ENCODE measurements around the gene NEURL2. TPM values are rescaled to one million over a fixed set of nuclear protein-coding genes. Genes with fewer than 3 reads are reported as not detected.
A peak's percentile ranks its signal among the peaks of the same experiment; 100 is the strongest.

NEURL2 gene
- total RNA-seq, 1 donor from 2014 or later = 7.4 TPM

- peaks cover 8% of the 10 kb centered on the region for H3K4me1 Mint-ChIP-seq (ENCODE audit: unreplicated experiment)
- no peak for DNase-seq (ENCODE audit: extremely low spot score, unreplicated experiment)
- peaks cover 28% of the 10 kb centered on the region for H3K36me3 Mint-ChIP-seq (ENCODE audit: unreplicated experiment)
- no peak overlapping the region for H3K27ac Mint-ChIP-seq (ENCODE audit: unreplicated experiment)
- no peaks in the 10 kb centered on the region for H3K27me3 Mint-ChIP-seq (ENCODE audit: unreplicated experiment)
- no peak for TF ChIP-seq CTCF (IDR thresholded peaks at IDR 0.05)
- H3K4me3 Mint-ChIP-seq (ENCODE audit: unreplicated experiment) = no peak overlapping the region
- H3K9me3 Mint-ChIP-seq (ENCODE audit: unreplicated experiment) = no peaks in the 10 kb centered on the region
Measured at GRCh38 chr20:45897289-45897688, 6.3 kb upstream of the NEURL2 start.

- Mint-ChIP-seq H3K4me1 (ENCODE audit: unreplicated experiment) (peaks cover 12% of the 10 kb centered on the region), H3K9me3 (ENCODE audit: unreplicated experiment) (no peaks in the 10 kb centered on the region), H3K27ac (ENCODE audit: unreplicated experiment) (no peak overlapping the region), H3K4me3 (ENCODE audit: unreplicated experiment) (no peak overlapping the region), H3K27me3 (ENCODE audit: unreplicated experiment) (no peaks in the 10 kb centered on the region), H3K36me3 (ENCODE audit: unreplicated experiment) (peaks cover 28% of the 10 kb centered on the region)
- no peak for DNase-seq (ENCODE audit: extremely low spot score, unreplicated experiment)
- no peak for TF ChIP-seq CTCF (IDR thresholded peaks at IDR 0.05)
Measured at GRCh38 chr20:45896641-45897161, 5.7 kb upstream of the NEURL2 start.

GRCh38 chr20:45894797-45895196 is 3.8 kb upstream of the NEURL2 start:
- Mint-ChIP-seq H3K4me1 (ENCODE audit: unreplicated experiment) (peaks cover 15% of the 10 kb centered on the region), H3K4me3 (ENCODE audit: unreplicated experiment) (no peak overlapping the region), H3K27ac (ENCODE audit: unreplicated experiment) (no peak overlapping the region), H3K36me3 (ENCODE audit: unreplicated experiment) (peaks cover 28% of the 10 kb centered on the region), H3K27me3 (ENCODE audit: unreplicated experiment) (no peaks in the 10 kb centered on the region), H3K9me3 (ENCODE audit: unreplicated experiment) (no peaks in the 10 kb centered on the region)
- TF ChIP-seq CTCF (IDR thresholded peaks at IDR 0.05) = no peak
- no peak for DNase-seq (ENCODE audit: extremely low spot score, unreplicated experiment)

- H3K9me3 Mint-ChIP-seq (ENCODE audit: unreplicated experiment) = no peaks in the 10 kb centered on the region
- H3K4me3 Mint-ChIP-seq (ENCODE audit: unreplicated experiment) = peak overlapping the region; percentile 14
- TF ChIP-seq CTCF (IDR thresholded peaks at IDR 0.05) = no peak
- no peak for DNase-seq (ENCODE audit: extremely low spot score, unreplicated experiment)
- peaks cover 24% of the 10 kb centered on the region for H3K36me3 Mint-ChIP-seq (ENCODE audit: unreplicated experiment)
- no peak overlapping the region for H3K27ac Mint-ChIP-seq (ENCODE audit: unreplicated experiment)
- H3K4me1 Mint-ChIP-seq (ENCODE audit: unreplicated experiment) = peaks cover 18% of the 10 kb centered on the region
- H3K27me3 Mint-ChIP-seq (ENCODE audit: unreplicated experiment) = no peaks in the 10 kb centered on the region
Measured at GRCh38 chr20:45893831-45894230, 2.8 kb upstream of the NEURL2 start.

GRCh38 chr20:45892828-45893500 is 2.0 kb upstream of the NEURL2 start:
- Mint-ChIP-seq H3K4me1 (ENCODE audit: unreplicated experiment) (peaks cover 18% of the 10 kb centered on the region), H3K27ac (ENCODE audit: unreplicated experiment) (no peak overlapping the region), H3K36me3 (ENCODE audit: unreplicated experiment) (peaks cover 21% of the 10 kb centered on the region), H3K4me3 (ENCODE audit: unreplicated experiment) (peak overlapping the region; percentile 88), H3K27me3 (ENCODE audit: unreplicated experiment) (no peaks in the 10 kb centered on the region), H3K9me3 (ENCODE audit: unreplicated experiment) (no peaks in the 10 kb centered on the region)
- TF ChIP-seq CTCF (IDR thresholded peaks at IDR 0.05) = no peak
- no peak for DNase-seq (ENCODE audit: extremely low spot score, unreplicated experiment)

Measured in osteocyte (in vitro differentiated cells).